HPDE6-E6E7 (cell line): ENCODE measurements around the gene C19orf85.
A peak's percentile ranks its signal among the peaks of the same experiment; 100 is the strongest.

Experiments used
- DNase-seq: peaks from one replicate; pipeline ENCODE4 v3.0.0; 2011; ENCODE audit warnings: missing footprints; ENCODE audit errors: extremely low spot score

The C19orf85 gene

DNA sequence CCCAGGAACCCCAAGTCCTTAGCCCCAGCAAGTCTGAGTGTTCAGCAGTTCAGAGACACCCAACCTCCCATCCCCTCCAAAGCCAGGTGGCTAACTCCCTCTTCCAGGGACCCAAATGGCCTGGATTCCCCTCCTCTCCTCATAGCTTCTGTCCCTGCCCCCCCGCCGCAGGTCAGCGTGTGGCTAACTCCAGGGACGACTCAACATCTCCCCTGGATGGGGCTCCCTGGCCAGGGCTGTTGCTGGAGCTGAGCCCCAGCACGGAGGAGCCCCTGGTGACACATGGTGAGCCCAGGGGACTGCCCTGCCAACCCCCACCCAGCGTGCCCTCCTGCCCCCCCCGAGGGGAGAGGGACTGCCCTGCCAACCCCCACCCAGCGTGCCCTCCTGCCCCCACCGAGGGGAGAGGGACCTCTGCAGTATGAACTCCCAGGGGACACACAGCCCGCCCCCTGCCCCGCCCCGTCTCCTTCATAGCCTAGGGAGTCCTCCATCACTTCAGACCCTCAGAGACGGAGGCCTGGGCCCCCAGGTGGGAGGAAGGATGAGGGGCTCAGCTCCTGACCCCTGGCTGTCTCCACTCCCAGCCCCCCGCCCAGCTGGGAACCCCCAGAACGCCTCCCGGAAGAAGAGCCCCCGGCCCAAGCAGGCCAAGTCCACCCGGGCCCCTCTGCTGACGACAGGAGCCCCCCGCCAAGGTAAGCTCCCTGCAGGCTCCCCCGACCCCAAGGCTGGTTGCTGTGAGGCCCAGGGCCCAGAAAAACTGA lies 25.3 kb upstream of the C19orf85 start:
- no peak for DNase-seq

DNA sequence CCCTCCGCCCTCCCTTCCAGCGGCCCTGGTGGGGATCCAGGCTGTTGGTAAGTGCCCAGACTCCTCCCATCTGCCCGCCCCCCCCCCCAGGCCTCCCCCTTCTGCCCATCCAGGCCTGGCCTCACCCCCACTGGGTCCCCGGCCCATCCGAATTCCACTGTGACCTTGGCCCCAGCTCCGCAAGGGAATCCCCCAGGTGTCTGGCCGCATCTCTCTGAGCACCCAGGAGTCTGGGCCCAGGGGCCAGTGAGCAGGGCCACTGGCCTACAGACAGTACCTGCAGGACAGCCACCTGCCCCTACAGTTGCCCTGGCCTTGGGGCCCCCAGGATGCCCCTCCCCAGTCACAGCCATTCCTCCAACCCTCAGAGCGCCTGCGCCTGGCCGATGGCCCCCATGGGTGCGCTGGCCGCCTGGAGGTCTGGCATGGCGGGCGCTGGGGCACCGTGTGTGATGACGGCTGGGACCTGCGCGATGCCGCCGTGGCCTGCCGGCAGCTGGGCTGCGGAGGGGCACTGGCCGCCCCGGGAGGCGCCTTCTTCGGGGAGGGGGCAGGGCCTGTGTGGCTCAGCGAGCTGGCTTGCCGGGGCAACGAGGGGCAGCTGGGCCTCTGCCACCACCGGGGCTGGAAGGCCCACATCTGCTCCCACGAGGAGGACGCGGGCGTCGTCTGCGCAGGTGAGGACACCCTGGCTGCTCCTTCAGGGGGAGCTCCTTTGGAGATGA lies 24.6 kb upstream of the C19orf85 start:
- no peak for DNase-seq

DNA sequence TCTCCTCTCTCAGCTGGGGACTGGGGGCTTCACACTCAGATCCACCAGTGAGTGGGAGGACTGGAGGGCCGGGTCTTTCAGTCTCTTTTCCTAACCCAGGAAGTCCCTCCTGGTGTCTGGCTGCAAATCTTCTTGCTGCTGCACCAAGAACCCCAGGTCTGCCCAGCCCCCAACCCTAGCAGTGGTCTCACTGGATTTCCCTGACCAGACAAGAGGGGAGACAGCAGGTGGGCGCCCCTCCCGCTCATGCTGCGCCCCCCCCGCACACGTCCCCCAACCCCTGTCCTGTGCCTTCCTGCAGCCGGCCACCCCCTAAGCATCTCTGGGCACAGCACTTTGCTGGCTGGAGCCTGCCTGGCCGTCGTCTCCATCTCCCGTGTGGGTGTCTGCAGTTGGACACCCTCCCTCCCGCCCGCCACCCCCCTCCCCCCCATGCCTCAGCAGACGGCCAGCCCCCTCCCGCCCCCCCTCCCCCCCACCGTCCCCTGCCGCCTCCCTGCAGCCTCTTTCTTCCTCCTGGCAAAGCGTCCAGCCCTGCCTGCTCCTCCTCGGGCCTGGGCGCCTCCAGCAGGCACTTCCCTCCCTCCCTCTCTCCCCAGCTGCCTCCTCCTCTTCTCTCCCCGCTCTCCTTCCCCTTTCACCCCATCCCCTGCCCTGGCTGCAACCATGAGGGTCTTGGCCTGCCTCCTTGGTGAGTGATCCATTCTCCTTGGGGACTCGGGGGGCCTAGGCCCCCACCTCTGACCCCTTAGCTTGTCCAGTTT lies 23.6 kb upstream of the C19orf85 start, which contains the start of gene SSC5D:
TSS of gene SSC5D (plus strand) at position 513 of the 764 bp plus-strand sequence. CDS start at position 667, 154 bp downstream.
- DNase-seq = no peak

DNA sequence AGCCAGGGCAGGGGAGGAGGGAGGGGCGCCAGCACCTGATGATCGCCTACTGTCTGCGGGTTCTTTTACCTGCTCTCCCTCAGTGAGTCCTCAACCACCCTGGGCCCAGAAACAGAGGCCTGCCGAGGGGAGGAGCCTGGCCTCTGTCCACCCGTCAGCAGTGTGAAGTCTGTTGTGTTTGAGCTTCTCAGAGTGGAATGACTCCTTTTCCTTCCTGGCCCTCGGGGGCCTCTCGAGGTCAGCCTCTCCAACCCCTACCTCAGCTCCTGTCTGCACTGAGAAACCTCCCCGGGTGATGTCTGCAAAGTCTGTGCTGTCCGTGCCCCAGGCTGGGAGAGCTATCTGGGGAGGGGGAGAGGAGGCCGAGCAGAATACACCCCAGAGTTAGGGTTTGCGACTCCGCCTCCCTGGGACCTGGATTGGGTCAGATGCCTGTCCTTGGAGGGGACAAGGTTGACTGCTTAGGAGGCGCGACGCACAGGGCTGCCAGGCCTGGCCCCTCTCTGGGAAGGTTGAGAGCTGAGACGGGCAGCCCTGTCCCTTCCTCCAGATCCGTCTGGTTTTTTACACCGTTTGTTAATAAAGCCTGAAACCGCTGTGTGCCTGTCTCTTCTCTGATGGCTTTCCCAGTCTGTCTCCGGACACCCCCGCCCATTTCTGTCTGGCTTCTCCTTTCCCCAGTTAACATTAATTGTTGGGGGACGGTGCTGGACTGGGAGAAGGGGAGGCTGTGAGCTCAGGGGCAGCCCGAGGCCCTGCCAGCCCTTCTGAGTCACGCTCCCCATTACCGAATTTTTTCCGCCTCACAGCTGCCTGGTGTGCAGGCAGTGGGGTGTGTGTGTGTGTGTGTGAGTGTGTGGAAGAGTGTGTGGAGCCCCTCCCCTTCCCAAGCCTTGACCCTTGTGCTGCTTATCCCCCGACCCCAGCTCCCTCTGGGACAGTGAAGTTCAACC lies 22.7 kb upstream of the C19orf85 start:
- DNase-seq = peak; percentile 84

DNA sequence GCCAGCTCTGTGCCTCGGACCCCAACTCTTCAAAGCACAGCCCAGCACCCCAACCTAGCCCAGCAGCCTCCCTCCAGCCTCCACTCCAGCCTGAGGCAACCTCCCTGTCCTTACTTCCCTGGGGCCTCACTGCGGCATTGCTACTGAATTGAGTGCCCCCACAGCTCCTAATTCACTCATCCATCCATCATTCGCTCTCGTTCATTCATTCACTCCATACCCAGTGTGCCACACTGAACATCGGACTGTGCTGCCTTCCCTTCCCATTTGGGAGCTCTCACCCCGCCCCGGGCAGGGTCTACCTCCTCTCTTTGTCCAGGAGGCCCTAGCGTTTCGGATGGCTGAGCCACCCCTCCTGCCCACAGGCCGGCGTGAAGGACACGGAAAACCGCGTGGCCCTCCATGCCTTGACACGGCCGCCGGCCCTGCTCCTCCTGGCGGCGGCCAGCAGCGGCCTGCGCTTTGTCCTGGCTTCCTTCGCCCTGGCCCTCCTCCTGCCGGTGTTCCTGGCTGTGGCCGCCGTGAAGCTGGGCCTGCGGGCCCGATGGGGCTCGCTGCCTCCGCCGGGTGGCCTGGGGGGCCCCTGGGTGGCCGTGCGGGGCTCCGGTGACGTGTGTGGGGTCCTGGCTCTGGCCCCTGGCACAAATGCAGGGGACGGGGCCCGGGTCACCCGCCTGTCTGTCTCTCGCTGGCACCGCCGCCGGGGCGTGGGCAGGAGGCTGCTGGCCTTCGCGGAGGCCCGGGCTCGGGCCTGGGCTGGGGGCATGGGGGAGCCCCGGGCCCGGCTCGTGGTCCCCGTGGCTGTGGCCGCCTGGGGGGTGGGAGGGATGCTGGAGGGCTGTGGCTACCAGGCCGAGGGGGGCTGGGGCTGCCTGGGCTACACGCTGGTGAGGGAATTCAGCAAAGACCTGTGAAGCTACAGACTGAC lies 21.8 kb upstream of the C19orf85 start:
- no peak for DNase-seq

DNA sequence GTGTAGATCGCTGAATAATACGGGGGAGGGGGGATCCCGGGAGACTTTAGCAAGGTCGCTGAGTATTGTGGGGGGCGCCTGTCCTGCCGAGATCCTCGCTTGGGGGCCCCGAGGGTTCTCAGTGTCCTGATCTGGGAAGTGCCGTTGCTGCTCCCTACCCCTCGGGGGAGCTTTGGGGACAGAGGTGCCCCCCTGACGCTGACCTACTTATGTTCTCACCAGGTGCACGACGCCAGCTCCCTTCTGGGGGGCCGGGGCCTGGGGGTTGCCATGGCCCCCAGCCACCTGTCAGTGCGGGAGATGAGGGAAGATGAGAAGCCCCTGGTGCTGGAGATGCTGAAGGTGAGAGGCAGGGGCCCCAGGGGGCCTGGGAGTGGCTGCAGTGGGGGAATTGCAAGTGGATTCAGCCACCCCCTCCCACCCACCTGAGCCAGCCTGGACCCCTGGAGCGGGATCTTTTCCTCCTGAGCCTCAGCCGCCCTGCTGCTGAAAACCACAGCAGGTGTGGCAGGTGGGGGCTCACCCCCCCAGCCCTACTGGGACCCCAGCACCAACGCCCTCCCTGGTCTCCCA lies 21.0 kb upstream of the C19orf85 start:
- no peak for DNase-seq

DNA sequence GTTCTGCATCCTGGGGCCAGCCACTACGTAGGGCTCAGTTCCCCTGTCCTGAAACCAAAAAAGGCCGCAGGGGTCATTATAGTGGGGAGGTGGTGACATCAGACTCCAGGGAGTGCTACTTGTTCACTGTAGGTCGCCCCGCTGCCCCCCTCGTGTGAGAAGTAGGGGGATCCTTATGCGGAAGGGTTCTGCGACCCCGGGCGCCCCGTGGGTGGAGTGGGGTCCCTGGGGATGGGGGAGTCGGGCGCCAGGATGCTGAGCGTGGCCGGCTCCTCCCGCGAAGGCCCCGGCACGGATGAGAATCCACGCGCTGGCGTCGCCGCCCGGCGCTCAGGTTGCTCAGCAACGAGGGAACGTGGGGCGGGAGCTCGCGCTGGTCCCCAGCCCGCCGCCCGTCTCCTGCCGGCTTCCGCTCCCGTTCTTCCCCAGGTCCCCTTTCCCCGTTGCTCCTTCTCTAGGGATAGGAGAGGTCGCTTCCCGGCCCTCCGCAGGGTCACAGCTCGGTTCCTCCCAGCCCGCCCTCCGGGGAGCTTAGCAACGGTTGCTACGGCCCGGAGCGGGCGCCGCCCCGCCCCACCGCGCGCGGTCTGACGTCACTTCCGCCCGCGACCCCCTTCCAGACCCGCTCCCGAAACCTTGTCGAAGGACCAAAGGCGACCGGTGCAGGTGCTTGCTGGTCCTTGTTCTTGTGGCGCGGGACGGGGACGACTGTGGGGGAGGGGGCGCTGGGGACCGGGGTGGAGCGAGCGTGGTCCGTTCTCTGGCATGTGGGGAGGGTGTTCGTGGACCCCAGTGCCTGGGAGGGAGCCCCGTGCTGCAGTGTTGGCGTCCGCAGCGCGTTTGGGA lies 20.3 kb upstream of the C19orf85 start, which contains the start of gene NAT14:
TSS of gene NAT14 (plus strand) at position 596 of the 846 bp plus-strand sequence. CDS start 521 bp downstream, outside the sequence.
- peak; percentile 56 for DNase-seq

DNA sequence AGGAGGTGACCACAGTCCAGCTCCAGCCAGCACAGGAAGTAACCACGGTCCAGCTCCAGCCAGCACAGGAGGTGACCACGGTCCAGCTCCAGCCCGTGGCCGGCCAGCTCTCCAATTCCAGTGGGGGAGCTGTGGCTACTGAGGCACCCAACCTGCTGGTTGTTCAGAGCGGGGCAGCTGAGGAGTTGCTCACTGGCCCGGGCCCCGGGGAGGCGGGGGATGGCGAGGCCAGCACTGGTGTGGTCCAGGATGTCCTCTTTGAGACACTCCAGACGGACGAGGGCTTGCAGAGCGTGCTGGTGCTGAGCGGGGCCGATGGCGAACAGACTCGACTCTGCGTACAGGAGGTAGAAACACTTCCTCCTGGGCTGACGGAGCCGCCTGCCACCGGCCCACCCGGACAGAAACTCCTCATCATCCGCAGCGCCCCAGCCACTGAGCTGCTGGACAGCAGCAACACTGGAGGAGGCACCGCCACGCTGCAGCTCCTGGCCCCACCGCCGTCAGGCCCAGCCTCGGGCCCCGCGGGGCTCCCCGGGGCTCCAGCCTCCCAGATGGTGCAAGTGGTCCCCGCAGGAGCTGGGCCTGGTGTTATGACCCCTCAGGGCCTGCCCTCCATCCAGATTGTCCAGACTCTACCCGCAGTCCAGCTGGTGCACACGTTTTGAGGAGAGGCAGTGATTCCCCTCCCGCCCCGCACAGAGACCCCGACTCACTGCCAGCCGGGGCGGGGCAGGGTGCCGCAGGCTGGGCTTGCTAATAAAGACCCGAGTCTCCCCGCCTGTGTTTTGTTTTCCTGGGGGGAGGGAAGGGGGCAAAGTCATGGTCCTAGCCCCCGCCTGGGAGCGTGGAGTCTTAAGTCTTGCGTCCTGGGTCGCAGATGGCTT lies 19.4 kb upstream of the C19orf85 start:
- no peak for DNase-seq

DNA sequence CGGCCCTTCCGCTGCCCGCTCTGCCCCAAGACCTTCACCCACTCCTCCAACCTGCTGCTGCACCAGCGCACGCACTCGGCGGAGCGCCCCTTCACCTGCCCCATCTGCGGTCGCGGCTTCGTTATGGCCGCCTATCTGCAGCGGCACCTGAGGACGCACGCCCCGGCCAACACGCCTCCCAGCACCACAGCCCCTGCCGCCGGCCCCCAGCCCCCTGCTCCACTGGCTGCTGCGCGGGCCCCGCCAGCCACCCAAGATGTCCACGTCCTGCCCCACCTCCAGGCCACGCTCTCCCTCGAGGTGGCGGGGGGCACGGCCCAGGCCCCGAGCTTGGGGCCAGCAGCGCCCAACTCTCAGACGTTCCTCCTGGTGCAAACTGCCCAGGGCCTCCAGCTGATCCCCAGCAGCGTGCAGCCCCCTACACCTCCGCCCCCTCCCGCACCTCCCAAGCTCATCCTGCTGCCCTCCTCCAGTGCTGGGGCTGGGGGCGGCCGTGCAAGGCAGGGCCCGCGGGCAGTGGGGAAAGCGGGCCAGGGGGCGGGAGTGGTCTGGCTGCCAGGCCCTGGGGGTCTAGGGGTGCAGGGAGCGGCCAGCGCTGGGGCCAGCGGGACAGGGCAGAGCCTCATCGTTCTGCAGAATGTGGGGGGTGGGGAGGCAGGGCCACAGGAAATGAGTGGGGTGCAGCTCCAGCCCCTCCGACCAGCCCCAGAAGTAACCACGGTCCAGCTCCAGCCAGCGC lies 18.6 kb upstream of the C19orf85 start:
- DNase-seq = no peak

DNA sequence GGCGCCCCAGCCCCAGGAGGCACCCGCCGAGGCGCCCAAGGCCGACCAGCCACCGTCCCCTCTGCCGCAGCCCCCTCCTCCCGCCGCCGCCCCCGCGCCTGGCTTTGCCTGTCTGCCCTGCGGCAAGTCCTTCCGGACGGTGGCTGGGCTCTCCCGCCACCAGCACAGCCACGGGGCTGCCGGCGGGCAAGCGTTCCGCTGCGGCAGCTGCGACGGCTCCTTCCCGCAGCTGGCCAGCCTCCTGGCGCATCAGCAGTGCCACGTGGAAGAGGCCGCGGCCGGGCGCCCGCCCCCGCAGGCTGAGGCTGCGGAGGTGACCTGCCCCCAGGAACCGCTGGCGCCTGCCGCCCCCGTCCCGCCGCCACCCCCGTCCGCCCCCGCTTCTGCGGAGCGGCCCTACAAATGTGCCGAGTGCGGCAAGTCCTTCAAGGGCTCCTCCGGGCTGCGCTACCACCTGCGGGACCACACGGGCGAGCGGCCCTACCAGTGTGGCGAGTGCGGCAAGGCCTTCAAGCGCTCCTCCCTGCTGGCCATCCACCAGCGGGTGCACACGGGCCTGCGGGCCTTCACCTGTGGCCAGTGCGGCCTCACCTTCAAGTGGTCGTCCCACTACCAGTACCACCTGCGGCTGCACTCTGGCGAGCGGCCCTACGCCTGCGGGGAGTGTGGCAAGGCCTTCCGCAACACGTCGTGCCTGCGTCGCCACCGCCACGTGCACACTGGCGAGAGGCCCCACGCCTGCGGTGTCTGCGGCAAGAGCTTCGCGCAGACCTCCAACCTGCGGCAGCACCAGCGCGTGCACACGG lies 17.8 kb upstream of the C19orf85 start:
- DNase-seq = no peak

DNA sequence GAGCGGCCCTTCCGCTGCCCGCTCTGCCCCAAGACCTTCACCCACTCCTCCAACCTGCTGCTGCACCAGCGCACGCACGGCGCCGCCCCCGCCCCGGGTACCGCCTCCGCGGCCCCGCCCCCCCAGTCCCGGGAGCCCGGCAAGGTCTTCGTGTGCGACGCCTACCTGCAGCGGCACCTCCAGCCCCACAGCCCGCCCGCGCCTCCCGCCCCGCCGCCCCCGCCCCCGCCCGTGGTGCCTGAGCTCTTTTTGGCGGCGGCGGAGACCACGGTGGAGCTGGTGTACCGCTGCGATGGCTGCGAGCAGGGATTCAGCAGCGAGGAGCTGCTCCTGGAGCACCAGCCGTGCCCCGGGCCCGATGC lies 17.2 kb upstream of the C19orf85 start:
- DNase-seq = no peak

DNA sequence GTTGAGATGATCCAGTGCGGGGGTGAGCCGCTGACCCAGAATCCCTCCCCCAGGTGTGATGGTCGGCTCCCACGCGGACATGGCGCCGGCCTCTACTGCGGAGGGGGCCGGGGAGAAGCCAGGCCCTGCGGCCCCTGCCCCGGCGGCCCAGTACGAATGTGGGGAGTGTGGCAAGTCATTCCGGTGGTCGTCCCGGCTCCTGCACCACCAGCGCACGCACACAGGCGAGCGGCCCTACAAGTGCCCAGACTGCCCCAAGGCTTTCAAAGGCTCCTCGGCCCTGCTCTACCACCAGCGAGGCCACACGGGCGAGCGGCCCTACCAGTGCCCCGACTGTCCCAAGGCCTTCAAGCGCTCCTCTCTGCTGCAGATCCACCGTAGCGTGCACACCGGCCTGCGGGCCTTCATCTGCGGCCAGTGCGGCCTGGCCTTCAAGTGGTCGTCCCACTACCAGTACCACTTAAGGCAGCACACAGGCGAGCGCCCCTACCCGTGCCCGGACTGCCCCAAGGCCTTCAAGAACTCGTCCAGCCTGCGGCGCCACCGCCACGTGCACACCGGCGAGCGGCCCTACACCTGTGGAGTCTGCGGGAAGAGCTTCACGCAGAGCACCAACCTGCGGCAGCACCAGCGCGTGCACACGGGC lies 16.7 kb upstream of the C19orf85 start:
- no peak for DNase-seq

DNA sequence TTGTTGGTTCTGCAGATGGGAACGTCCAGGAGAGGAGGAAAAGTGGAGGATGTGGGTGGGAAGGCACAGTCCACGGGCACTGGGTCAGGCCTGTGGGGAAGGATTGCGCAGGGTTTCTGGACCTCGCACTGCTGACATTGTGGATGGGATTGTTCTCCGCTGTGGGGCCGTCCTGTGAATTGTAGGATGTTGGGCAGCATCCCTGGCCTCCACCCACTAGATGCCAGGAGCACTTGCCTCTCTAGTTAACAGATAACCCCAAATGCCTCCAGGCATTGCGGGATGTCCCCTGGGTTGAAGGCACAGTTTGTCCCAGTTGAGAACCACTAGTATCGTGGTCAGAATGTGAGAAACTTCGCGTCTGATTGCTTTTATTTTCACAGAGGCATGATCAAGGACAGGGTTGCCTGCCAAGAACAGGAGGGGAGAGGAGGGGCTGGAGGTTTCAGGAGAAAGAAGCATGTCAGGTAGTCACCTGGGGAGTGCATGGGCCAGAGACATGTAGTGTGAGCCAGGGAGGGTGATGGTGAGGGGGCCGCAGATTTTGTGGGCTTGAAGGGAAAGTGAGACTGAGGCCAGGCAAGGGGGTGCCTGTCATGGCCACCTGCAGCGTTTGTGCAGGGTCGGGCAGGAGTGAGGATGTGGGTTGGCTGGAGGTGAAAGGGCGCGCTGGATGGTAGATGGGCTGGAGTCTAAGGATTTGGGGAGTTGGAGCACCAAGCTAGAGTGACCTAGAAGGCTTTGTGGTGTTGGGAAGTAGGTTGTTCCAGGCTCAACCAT lies 15.1 kb upstream of the C19orf85 start:
- DNase-seq = no peak

DNA sequence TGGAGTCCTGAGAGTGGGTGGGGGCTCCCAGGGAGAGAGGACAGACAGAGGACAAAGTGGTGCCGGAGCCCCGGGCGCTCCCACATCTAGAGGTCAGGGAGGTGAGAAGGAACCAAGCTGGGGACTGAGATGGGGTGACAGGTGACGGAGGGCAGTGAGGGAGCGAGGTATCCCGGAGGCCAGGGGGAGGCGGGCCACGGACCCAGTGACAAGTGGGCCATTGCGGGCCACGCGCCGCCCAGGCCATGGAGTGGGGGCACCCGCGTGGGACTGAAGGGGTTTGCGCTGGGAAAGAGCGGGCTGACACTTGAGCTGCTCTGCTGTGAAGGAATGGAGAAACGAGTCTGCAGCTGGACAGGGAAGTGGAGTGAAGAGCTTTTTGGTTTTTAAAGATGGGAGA lies 14.5 kb upstream of the C19orf85 start:
- no peak for DNase-seq

DNA sequence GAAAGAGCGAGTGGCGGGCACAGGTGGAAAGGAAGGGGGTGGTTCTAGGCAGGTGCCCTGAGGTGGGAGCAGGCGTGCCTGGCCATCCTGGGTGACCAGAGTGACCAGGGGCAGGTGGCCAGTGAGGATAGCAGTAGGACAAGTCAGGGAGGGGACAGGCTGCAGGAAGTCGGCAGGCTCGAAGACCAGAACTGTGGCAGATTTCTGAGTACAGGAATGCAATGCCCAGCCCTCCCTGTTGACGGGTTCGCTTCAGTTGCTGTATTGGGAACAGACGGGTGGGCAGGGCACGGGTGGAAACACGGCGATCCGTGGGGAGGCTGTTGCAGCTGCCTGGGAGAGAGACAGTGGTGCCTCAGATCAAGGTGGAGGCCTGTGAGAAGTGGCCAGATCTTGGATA lies 13.8 kb upstream of the C19orf85 start:
- DNase-seq = no peak
